Type B pancreatic cell (in vitro differentiated cells): ENCODE measurements around the gene ELMO2. TPM values are rescaled to one million over a fixed set of nuclear protein-coding genes. Genes with fewer than 3 reads are reported as not detected.

Source experiments
- DNase-seq: peaks from one replicate; pipeline ENCODE4 v3.0.0; 2021; ENCODE audit warnings: mixed read lengths; ENCODE audit not compliant: unreplicated experiment; ENCODE audit errors: extremely low spot score
- H3K27ac Mint-ChIP-seq: 2 replicates; pipeline ENCODE4 v1.8.0; 2021; ENCODE audit warnings: mild to moderate bottlenecking, mixed read lengths
- H3K27me3 Mint-ChIP-seq: 2 replicates; pipeline ENCODE4 v1.8.0; 2021; ENCODE audit warnings: mixed read lengths
- H3K36me3 Mint-ChIP-seq: 2 replicates; pipeline ENCODE4 v1.8.0; 2021; ENCODE audit warnings: mixed read lengths
- H3K4me1 Mint-ChIP-seq: one replicate; pipeline ENCODE4 v1.8.0; 2021; ENCODE audit warnings: mixed read lengths; ENCODE audit not compliant: unreplicated experiment
- H3K4me3 Mint-ChIP-seq: 2 replicates; pipeline ENCODE4 v1.8.0; 2021; ENCODE audit warnings: mild to moderate bottlenecking, mixed read lengths
- H3K9me3 Mint-ChIP-seq: 2 replicates; pipeline ENCODE4 v1.8.0; 2021; ENCODE audit warnings: mixed read lengths
- CTCF ChIP-seq: fragments of 200-600 bp; sonication (generic); conservative IDR thresholded peaks from 2 replicates; pipeline ENCODE4 v1.5.0; 2021; ENCODE audit warnings: antibody characterized with exemption, mild to moderate bottlenecking
- total RNA-seq: library from RNA; stranded (reverse); gene quantifications from 2 replicates; pipeline ENCODE4 v1.2.1, GENCODE V29; 2021; ENCODE audit warnings: low replicate concordance

Gene ELMO2
- total RNA-seq, 1 donor from 2014 or later: 49.1 TPM

- Mint-ChIP-seq H3K4me1 (peaks cover 29% of the 10 kb centered on the region), H3K27ac (peak overlapping the region; percentile 51), H3K9me3 (no peaks in the 10 kb centered on the region), H3K36me3 (peaks cover 17% of the 10 kb centered on the region), H3K27me3 (no peaks in the 10 kb centered on the region), H3K4me3 (no peak overlapping the region)
- DNase-seq: no peak
- no peak for TF ChIP-seq CTCF
Observed at GRCh38 chr20:46353500-46354206, 52.8 kb downstream of the ELMO2 start.

DNA sequence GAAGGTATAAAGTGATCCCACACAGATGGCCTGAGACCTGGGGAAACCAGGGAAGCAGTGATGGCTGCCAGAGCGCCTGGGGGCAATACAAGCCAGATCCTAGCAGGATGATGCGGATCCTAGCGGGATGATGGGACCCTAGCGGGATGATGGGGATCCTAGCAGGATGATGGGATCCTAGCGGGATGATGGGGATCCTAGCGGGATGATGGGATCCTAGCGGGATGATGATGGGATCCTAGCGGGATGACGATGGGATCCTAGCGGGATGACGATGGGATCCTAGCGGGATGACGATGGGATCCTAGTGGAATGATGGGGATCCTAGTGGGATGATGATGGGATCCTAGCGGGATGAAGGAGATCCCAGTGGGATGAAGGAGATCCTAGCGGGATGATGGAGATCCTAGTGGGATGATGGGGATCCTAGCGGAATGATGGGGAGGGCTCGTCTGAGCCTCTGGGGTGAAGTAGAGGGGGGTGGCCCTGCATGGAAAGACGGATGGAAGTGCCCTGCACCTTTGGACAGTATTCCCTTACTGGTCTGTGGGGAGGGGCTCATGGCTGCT is 54.0 kb downstream of the ELMO2 start:
- H3K4me3 Mint-ChIP-seq: no peak overlapping the region
- no peak for DNase-seq
- no peaks in the 10 kb centered on the region for H3K9me3 Mint-ChIP-seq
- peaks cover 33% of the 10 kb centered on the region for H3K4me1 Mint-ChIP-seq
- no peak for TF ChIP-seq CTCF
- H3K36me3 Mint-ChIP-seq: peaks cover 17% of the 10 kb centered on the region
- no peak overlapping the region for H3K27ac Mint-ChIP-seq
- no peaks in the 10 kb centered on the region for H3K27me3 Mint-ChIP-seq

GRCh38 chr20:46351357-46352058 is 54.9 kb downstream of the ELMO2 start:
- no peak overlapping the region for H3K4me3 Mint-ChIP-seq
- no peaks in the 10 kb centered on the region for H3K27me3 Mint-ChIP-seq
- H3K27ac Mint-ChIP-seq: peak overlapping the region; percentile 66
- no peaks in the 10 kb centered on the region for H3K9me3 Mint-ChIP-seq
- H3K36me3 Mint-ChIP-seq: peaks cover 17% of the 10 kb centered on the region
- no peak for TF ChIP-seq CTCF
- peaks cover 33% of the 10 kb centered on the region for H3K4me1 Mint-ChIP-seq
- DNase-seq: no peak

DNA sequence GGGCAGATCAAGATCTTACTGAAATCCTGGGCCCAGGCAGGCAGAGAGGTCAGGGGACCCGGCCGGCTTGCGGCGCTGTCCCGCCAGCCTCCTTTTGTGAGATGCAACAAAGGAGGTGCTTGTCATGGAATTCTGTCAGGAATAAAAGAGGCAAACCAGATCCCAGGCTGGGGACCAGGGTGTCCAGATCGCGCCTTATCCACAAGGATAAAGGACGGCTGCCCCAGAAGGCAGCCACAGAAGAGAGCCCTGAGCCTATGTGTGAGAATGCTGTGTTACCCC is 55.5 kb downstream of the ELMO2 start:
- H3K36me3 Mint-ChIP-seq: peaks cover 17% of the 10 kb centered on the region
- H3K27ac Mint-ChIP-seq: peak overlapping the region; percentile 93
- H3K4me3 Mint-ChIP-seq: no peak overlapping the region
- DNase-seq: no peak
- H3K9me3 Mint-ChIP-seq: no peaks in the 10 kb centered on the region
- H3K27me3 Mint-ChIP-seq: no peaks in the 10 kb centered on the region
- peaks cover 33% of the 10 kb centered on the region for H3K4me1 Mint-ChIP-seq
- TF ChIP-seq CTCF: no peak

DNA sequence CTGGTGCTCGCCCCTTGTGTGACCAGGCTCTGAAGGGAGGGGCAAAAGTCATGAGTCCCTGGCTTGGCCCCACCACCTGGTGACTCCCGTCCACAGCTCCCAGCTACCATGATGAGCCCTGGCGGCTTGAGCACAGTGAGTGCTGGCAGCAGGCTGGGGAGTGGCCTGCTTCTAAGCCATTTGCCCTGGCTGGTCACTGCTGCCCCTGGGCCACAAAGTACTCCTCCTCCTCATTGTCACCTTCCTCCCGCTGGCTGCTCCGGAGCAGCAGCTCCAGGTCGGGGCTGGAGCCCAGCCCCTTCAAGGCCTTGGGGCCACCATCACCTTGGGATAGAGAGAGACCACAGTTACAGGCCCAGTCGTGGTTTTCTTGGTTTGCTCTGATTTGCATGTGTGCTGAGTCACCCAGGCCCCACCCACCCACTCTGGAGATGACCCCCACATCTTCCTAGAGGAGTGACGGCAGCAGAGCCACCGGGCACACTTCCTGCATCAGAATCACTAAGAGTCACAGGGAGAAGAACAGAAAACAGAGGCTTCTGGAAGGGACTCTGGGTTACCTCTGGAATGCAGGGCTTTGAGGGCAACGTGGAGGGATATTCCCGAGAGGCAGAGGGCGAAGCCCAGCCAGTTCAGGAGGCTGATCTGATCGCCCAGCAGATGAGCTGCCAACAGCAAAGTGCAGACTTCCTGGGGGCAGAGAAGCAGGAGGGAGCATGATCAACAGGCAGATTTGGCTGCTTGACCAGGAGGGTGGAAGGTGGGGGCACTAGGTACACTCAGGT is 56.0 kb downstream of the ELMO2 start:
- Mint-ChIP-seq H3K36me3 (peaks cover 13% of the 10 kb centered on the region), H3K4me3 (peak overlapping the region; percentile 60), H3K27me3 (no peaks in the 10 kb centered on the region), H3K27ac (peak overlapping the region; percentile 93), H3K9me3 (no peaks in the 10 kb centered on the region), H3K4me1 (peaks cover 28% of the 10 kb centered on the region)
- TF ChIP-seq CTCF: no peak
- no peak for DNase-seq
